Activated CD4-positive, alpha-beta T cell treated with anti-CD3 and anti-CD28 coated beads, Interleukin-2, Interleukin-6, amounts not matched to agents 100 ng/mL and 50 ng/mL, durations not matched to agents 16 hours and 8 hours (primary cell): Measurements from ENCODE around the gene PRKG1.
"Not testable (repeated sequence)": the region's sequence is repeated elsewhere in the genome, so short reads cannot be mapped to it uniquely, and the experiment has no call there.

ENCODE experiments used
- DNase-seq: peaks from one replicate; pipeline ENCODE4 v3.0.0-alpha.2; 2020

The PRKG1 gene

DNA sequence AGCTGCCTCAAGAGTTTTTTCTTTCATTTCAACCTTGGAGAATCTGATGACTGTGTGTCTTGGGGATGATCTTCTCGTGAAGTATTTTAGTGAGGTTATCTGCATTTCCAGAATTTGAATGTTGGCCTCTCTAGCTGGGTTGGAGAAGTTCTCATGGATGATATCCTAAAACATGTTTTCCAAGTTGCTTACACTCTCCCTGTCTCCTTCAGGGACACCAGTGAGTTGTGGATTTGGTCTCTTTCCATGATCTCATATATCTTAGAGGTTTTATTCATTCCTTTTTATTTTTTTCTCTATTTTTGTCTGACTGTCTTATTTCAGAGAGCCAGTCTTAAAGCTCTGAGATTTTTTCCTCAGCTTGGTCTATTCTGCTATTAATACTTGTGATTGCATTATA is 907.4 kb downstream of the PRKG1 start:
- DNase-seq, result no peak

DNA sequence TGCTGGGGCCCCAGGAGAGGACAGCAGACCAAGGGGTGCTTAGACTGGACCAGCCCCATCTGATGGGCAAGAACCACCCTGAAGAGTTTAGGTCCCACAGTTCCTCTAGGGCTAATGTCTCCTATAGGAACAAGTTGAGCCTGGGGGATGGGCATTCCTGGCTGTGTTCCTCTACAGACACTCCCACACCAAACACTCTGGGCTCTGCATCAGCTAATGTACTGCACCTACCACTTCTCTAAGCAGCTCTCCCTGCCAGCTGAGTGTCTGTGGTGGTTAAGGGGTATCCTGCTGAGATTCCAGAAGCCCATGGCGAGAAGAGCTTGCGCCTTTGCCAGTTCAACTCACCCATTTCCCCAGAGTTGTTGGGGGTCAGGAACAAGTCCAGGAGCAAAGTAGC is 909.2 kb downstream of the PRKG1 start:
- no peak for DNase-seq

- DNase-seq, result no peak
Measured at GRCh38 chr10:51985336-51985735, 911.0 kb downstream of the PRKG1 start.

GRCh38 chr10:51986516-51986915 is 912.2 kb downstream of the PRKG1 start:
- DNase-seq, result no peak

- DNase-seq, result no peak
Measured at GRCh38 chr10:51993475-51993874, 919.2 kb downstream of the PRKG1 start.

DNA sequence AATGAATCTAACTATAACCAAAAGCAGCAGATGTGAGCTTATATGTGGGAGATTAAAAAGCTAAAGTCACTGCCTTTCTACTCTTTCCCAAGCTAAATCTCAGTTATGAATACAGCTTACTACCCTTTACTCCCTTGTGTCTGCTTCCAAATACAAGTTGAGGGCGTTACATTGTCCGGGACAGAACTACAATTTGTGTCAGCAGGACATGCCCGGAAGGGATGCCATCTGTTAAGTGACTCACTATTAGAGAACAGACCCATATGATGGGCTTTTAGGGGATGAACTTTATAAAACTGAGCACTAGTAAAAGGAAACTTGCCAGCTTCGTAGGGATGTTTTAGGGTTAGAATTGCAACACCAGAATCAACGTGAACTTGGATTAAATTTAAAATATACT is 924.8 kb downstream of the PRKG1 start:
- DNase-seq, result no peak

DNA sequence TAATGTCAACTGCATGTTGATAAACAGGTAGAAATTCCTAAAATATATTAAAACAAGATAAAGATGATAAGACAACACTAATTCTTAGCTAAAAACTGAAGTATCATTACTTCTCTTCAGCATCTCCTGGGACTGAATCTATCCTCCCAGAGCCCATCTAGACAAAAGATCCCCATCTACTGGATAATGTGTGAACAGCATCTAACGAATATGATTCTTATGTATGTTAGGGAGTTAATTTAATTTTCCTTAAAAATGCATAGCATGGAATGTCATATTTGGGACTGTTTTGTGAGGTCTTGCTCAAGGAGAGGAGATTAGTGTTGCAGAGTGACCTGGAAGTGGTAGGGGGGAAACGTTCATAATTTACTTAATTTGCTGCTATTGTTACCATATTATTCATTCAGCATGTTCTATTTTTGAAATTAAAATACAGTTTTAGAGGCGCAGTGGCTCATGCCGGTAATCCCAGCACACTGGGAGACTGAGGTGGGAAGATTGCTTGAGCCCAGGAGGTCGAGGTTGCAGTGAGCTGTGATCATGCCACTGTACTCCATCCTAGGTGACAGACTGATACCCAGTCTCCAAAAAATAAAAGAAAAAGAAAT is 930.2 kb downstream of the PRKG1 start:
- DNase-seq, result peak; percentile 15

DNA sequence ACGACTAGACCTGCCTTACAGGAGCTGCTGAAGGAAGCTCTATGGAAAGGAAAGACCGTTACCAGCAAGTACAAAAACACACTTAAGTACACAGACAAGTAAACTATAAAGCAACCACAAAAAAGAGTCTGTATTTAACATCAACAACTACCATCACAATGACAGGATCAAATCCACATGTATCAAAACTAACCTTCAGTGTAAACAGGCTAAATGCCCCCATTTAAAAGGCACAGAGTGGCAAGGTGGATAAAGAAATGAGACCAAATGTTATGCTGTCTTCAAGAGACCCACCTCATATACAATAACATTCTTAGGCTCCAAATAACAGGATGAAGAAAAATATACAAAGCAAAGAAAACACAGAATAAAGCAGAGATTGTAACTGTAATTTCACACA is 932.8 kb downstream of the PRKG1 start:
- no peak for DNase-seq

GRCh38 chr10:52011118-52011517 is 936.8 kb downstream of the PRKG1 start:
- DNase-seq, result no peak

DNA sequence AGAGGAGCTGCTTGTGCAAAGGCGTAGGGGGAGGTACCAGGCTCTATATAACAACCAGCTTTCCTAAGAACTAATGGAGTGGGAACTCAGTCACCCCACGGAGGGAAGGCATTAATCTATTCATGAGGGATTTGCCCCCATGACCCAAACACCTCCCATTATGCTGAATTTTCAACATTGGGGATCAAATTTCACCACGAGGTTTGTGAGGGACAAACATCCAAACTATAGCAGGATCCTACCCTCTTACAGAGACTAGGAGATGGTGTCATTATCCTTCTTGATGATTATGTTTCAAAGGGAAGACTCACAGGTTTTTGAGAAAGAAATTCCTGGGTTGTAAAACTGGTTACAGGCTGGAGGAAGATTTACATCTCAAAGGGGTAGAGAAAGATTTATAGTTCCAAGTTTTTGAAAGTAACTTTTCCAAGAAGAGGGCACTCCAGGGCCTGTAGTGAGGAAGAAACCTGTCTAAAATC is 944.8 kb downstream of the PRKG1 start:
- DNase-seq, result no peak

- DNase-seq, result no peak
Measured at GRCh38 chr10:52019656-52020055, 945.4 kb downstream of the PRKG1 start.

DNA sequence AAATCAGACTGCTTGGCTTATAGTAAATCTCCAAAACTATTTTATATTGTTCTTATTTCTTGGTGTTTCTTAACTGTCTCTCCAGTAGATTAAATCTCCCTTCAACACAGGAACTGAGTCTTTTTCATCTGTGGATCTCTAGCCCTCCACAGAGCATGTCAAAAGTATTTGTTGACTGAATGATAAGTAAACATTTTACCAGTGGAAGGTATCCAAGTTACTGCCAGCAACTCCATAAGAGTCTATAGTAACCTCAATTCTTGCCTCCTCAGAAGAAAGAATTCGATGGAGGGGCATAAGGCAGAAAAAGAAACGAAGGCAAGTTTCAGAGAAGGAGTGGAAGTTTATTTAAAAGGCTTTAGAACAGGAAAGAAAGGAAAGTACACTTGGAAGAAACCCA is 945.9 kb downstream of the PRKG1 start:
- no peak for DNase-seq

DNA sequence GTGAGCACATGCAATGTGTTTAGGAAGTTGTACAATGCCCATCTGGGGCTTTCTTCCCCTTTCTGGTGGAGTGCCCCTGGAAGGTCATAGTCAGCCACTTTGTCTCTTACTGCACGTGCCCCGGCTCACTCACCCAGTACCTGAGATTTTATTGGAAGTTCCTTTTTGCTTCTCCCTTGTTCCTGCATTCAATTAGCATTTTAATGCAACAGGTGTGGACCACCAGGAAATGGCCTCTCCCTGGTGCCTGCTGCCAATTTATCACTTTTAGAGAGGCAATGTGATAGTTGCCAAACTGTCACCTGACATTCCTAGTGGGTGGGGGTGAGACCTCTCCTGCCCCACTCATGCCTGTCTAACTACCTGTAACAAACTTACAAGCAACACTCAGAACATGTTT is 946.4 kb downstream of the PRKG1 start:
- DNase-seq, result no peak

- DNase-seq, result no peak
Measured at GRCh38 chr10:52027055-52027705, 952.9 kb downstream of the PRKG1 start.

DNA sequence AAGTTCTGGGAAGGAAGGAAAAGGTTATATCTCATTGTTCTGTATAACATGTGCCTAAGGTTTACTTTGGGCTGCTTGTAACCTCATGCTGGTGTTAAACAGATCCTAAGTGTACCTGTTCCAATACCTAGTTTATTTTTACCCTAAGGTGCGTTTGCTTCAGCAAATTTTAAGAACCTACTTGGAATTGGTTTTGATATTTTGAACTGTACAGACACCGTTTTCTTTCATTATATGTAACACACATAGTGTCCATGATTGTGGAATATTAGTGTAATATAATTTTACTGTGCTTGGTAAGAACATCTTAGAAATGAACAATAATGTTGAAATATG is 954.2 kb downstream of the PRKG1 start:
- no peak for DNase-seq

DNA sequence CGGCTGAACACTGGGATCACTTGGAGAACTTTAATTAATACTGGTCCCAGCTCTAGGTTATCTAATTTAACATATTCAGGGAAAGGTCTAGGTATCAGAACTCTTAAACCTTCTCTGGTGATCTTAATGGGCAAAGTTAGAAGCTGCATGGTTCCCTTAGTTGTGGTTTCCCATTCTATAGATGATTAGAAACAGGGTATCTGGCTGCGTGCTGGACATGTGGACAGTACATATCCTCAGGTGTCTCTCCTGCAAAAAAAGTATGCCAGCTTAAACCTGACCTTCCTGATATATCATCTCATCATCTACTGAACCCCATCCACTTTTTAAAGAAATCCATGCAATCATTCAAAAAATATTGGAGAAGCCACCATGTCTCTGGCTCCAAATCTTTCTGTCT is 955.3 kb downstream of the PRKG1 start:
- no peak for DNase-seq

- no peak for DNase-seq
Measured at GRCh38 chr10:52030051-52030790, 955.9 kb downstream of the PRKG1 start.

GRCh38 chr10:52030975-52031374 is 956.7 kb downstream of the PRKG1 start:
- DNase-seq, result no peak

GRCh38 chr10:52031771-52032170 is 957.5 kb downstream of the PRKG1 start:
- no peak for DNase-seq

DNA sequence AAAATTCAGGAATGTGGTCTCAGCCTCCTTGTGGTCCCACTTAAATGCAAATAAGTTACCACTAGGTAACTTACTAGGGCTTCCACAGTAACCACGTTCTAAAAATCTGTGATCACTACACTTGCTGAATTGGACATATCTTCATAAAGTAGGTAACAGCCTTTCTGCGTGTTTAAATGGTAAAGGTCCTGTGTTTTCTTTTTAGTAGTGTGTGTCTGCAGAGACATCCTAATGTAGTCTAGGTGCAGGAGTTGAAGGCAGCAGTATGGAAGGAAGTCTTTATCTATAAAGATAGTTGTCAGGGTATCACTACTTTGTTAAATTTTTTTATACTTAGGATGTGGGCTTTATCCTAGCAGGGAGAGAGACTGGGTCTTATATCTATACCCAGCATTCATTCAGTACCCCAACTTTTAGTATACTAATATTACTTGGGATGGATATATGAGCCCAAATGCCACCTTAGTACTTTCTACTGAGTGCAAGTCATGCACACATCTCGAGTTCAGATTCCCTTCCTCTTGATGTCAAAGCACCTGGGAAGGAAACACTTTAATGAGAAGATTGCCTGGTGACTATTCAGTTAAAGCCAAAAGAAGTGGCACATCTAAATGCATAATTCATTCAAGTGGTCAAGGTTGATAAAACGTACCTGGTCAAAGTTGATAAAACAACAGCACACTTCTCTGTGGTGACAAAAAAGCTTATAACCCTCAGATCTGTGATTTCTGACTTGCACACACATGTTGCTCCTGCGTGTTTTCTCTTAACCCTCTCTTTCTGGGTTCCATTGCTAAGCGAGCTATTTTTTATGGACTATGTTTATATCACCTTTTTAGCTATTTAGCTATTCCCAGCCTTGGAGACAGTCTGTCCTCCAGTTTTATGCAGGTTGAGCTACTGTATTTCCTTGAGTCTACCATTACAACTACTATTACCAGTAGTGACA is 958.7 kb downstream of the PRKG1 start:
- DNase-seq, result no peak

DNA sequence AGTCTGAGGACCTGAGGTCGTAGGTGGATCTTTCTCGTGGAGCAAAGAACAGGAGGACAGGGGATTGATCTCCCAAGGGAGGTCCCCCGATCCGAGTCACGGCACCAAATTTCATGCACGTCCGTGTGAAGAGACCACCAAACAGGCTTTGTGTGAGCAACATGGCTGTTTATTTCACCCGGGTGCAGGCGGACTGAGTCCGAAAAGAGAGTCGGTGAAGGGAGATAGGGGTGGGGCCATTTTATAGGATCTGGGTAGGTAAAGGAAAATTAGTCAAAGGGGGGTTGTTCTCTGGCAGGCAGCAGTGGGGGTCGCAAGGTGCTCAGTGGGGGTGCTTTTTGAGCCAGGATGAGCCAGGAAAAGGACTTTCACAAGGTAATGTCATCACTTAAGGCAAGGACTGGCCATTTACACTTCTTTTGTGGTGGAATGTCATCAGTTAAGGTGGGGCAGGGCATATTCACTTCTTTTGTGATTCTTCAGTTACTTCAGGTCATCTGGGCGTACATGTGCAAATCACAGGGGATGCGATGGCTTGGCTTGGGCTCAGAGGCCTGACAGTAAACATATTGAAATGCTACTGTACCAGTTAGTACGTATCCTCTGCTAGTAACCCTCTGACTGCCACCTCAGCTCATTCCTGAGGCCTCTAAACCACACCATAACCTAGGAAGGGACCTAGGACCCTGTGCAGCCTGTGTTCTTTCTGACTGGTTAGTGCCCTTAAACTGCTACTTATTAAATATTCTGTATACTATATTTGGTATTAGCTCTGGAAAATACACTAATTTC is 964.9 kb downstream of the PRKG1 start:
- not testable (repeated sequence) for DNase-seq

DNA sequence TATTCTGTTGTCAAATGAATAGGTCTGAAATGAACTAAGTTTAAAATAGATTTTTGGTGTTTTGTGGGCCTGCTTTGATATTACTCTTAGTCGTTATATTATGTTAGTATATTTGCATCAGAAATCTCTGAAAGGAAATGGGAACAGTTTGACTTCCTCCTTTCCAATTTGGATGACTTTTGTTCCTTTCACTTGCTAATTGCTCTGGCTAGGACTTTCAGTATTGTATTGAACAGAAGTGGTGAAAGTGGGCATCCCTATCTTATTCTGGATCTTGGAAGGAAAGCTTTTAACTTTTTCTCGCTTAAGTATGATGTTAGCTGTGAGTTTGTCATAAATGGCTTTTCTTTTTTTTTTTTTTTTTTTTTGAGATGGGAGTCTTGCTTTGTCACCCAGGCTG is 966.2 kb downstream of the PRKG1 start:
- DNase-seq, result no peak
